ENCODE data around the gene CACNA1I. TPM values are rescaled to one million over a fixed set of nuclear protein-coding genes. Genes with fewer than 3 reads are reported as not detected.

The CACNA1I gene
- total RNA-seq, 1 donor from 2014 or later: 0.10 TPM

- DNase-seq (ENCODE audit: low spot score): no peak
Observed at GRCh38 chr22:39686776-39687525, 116.4 kb downstream of the CACNA1I start.

DNA sequence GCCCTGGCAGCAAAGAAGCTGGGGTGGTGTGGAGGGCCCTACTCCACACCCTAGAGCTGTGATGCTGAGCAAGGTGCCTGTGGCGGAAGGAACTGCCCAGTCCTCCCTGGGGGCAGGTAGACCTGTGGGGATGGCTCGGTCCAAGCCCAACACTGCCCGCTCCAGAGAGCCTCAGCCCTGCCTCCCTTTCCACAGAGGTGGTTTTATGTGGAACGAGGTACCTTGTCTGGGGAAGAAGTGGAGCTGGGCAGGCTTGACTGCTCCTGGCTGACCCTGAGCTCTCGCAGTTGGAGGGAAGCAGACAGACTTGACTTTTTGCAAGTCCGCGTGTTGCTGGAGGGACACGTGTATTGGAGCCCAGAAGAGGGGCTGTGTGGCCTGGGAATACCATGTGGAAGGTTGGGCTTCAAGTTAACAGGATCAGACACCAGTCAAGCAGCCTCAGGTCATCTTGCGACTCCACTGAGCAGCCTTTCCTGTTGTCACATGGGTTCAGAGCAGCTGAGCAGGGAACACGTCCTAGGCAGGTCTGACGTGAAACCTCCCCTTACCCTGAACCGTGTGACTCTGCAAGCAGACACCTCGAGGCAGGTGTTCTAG lies 117.7 kb downstream of the CACNA1I start:
- DNase-seq (ENCODE audit: low spot score): no peak

DNA sequence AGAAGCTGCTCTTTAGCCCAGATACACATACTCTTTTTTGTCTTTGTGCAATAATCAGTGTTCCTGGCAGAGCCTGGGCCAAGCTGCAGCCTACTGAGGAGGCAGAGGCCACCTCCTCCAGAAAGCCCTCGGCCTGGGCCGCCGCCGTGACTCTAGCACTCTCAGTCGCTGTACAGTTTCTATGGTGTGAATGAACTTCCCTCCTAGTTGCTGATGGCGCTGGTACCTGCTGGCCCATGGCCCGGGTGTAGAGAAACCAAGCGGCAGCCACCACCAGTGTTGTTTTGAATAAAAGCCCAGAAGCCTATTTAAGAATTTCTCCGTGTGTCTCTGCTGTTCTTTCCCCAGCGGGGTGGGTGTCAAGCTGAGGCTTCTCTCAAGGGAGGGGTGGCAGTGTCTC lies 118.9 kb downstream of the CACNA1I start:
- no peak for DNase-seq (ENCODE audit: low spot score)

DNA sequence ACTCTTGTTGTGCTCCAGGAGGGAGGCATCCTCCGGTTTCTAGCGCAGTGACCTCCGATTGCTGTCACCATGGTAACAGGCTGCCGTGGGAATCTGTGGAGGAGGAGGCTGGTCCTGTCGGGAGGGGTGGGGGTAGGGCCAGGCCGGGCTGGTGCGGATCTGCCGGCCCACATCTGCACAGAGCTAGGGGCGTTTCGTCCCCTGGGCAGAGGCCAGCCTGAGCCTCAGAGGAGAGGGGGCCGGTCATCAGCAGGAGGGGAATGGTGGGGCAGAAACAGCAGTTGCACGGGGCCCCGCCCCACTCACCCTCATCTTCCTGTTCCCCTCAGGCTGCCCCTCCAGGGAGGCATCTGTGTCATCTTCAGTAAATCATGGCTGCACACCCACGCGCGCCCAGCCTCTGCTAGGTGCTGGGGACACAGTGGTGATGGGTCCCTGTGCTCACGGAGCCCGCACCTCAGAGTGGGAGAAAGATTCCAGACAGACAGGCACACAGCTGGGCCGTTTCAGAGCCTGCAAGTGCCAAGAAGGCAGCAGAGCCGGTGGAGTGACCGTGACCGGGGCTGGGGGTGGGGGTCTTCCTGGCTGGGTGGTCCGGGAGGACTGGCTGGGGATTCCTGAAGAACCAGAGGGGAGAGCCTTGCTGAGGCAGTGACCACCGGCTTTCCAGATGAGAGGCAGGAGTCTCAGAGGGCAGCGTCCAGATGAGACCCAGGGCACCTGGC lies 120.5 kb downstream of the CACNA1I start:
- no peak for DNase-seq (ENCODE audit: low spot score)

GRCh38 chr22:39693943-39694500 lies 123.5 kb downstream of the CACNA1I start:
- no peak for DNase-seq (ENCODE audit: low spot score)

DNA sequence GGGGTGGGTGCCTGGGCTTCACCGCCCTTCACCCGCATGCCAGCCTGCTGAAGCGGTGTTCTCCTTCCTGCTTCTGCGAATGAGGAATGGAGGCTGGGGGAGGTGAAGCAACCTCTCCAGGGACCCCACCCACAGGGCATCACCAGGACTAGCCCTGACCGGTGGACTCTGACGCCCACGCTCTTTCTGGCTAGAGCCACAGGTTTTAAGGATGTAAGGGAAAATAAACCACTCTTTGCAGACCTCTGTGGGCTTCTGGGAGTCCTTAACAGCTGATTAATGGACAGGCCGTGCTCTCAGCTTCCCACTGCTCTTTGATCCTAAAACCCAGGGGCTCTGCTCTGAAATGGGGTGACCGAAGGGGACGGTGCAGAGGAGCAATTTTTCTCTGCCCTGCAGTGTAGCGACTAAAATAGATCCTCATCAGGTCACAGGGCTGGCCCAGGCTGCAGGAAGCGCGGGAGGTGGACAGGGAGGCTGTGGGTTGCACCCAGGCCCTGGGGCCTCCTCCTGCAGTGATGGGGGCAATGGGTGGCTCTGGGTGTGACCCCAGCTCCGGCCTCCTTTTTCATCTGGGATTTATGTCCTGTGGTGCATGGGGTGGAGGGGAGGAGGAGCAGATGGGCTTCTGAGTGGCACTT lies 127.4 kb downstream of the CACNA1I start:
- no peak for DNase-seq (ENCODE audit: low spot score)

GRCh38 chr22:39699631-39700360 lies 129.2 kb downstream of the CACNA1I start:
- DNase-seq (ENCODE audit: low spot score): no peak

GRCh38 chr22:39700565-39700964 lies 130.0 kb downstream of the CACNA1I start:
- DNase-seq (ENCODE audit: low spot score): no peak

- no peak for DNase-seq (ENCODE audit: low spot score)
Observed at GRCh38 chr22:39703091-39703490, 132.5 kb downstream of the CACNA1I start.

GRCh38 chr22:39703928-39704639 lies 133.5 kb downstream of the CACNA1I start:
- DNase-seq (ENCODE audit: low spot score): no peak

- DNase-seq (ENCODE audit: low spot score): no peak
Observed at GRCh38 chr22:39705386-39705785, 134.8 kb downstream of the CACNA1I start.

- DNase-seq (ENCODE audit: low spot score): no peak
Observed at GRCh38 chr22:39706376-39707140, 136.0 kb downstream of the CACNA1I start.

DNA sequence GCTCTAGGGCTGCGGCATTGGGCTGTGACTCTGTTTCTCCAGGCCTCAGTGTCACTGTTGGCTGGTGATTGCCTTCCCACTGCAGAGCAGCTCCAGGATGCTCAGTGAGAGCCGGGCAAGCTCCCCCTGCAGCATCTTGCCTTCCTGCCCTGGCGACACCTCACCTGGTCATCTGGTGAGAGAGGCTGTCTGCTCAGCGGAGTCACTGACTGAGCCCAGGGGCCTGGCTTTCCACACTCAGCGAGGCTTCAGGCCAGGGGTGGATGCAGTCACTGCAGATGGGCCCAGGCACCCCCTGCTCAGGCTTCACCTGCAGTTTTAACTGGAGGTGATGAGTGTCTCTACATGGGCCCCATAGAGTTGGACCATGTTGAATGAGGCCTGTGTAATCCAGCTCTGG lies 136.8 kb downstream of the CACNA1I start:
- DNase-seq (ENCODE audit: low spot score): no peak

DNA sequence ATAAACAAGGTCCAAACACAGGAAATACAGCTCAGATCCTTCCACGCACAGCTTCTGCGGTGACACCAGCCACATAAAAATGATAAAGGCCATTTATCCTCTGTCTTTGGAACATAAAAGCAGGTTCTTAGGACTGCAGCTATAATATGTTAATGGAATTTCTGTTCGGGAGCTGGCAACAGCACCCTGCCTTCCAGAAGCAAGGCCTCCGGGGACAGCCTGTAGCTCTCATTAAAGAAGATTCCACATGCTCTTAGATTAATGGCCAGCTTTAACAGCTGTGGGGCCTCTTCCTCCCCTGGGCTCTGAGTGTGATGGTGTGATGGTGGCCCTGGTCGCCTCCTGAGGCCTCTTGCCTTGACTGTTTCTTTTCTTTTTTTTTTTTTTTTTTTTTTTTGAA lies 137.3 kb downstream of the CACNA1I start:
- no peak for DNase-seq (ENCODE audit: low spot score)

- DNase-seq (ENCODE audit: low spot score): no peak
Observed at GRCh38 chr22:39710380-39711150, 140.0 kb downstream of the CACNA1I start.

DNA sequence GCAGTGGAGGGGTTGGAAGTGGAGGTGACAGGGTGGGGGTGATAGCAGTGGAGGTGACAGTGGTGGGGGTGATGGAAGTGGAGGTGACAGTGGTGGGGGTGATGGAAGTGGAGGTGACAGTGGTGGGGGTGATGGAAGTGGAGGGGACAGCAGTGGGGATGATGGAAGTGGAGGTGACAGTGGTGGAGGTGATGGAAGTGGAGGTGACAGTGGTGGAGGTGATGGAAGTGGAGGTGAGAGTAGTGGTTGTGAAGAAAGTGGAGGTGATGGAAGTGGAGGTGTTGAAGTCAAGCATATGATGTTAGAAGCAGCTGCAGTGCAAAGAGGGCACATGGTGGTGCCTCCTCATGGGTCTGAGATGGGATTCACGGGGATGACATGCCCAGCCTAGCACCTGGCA lies 141.5 kb downstream of the CACNA1I start:
- DNase-seq (ENCODE audit: low spot score): no peak

DNA sequence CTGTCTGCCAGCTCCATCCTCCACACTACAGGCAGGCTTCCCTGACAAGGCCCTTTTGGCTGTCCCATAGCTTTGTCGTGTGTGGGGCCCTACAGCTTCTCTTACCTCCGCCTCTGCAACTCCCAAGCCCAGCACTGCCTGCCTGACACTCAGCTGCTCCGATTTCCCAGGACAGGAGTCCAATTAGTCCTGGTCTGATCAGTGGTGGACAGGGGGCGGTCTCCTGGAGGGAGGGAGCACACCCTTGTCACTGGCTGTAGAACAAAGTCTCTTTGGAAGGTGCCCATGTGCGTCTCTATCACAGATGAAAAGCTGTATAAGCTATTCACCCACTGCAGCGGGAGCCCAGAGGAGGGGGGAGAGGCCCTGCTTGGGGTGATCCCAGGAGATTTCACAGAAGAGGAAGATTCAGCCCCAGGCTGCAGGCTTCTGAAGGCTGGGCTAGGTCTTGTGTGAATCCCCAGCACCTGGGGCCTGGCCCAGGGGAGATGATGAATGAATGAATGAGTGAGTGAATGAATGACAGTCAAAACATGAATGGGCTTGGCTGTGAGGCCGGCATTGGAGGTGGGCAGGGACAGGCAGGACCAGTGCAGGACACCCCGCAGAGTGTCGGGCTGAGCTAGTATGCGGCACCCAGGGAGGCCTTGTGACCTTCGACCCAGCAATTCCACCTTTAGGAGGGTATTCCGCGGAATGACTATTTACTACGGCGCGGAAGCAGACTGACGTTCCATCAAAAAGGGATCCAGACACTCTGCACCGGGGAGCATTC lies 142.4 kb downstream of the CACNA1I start:
- DNase-seq (ENCODE audit: low spot score): no peak

DNA sequence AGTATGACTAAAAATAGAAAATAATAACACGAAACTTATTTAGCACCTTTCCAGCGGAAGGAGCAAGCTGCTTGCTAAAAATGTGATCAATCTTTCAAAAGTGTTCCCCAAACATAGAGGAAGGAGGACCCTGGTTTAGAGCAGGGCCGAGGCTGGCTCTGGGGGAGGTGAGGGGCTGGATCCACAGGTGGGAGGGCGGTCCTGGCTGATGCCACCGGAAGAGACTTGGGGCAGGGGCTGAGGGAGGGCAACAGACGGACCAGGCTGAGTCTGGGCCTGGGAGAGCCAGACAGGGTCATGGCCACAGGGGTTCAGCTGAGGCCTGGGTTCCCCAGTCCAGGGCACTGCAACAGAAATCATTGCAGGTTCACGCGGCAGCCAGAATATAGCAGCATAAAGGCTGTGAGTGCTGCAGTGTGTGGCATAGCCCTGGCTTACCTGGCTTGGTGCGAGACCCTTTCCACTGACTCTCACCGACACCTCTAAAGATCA lies 143.3 kb downstream of the CACNA1I start:
- DNase-seq (ENCODE audit: low spot score): no peak
